Frontal cortex (tissue), 4 donors: ENCODE results near the gene PTPN1. TPM values are rescaled to one million over a fixed set of nuclear protein-coding genes. Genes with fewer than 3 reads are reported as not detected.
"Not testable (repeated sequence)": the region's sequence is repeated elsewhere in the genome, so short reads cannot be mapped to it uniquely, and the experiment has no call there.

ENCODE experiments used
- DNase-seq, 2 donors: peaks; one replicate each; pipeline ENCODE4 v3.0.0; 2012; ENCODE audit warnings: low spot score in 2 of 2
- FAIRE-seq: peaks from 2 replicates; lab custom pipeline; 2012; peaks lifted over from hg19 to GRCh38; lab: Jason Lieb, UNC
- total RNA-seq: library from RNA; depleted of rRNA; stranded (reverse); fragments of >200 nt; gene quantifications from one replicate; pipeline ENCODE4 v1.2.3, GENCODE V29; 2014
- donor health status: control.
- donor health status: control.
- donor health status: control.

Gene PTPN1
- total RNA-seq, 1 donor from 2014 or later = 15.9 TPM

GRCh38 chr20:50600281-50600895 is 90.2 kb downstream of the PTPN1 start:
- DNase-seq (no peak), FAIRE-seq (no peak)

- no peak for DNase-seq
These were observed 91.6 kb downstream of the PTPN1 start for GRCh38 chr20:50601511-50602431.

GRCh38 chr20:50602432-50603088 is 92.4 kb downstream of the PTPN1 start:
- DNase-seq (no peak), FAIRE-seq (no peak)

More at GRCh38 chr20:50601511-50602431, 91.6 kb downstream of the PTPN1 start:
- FAIRE-seq = no peak

GRCh38 chr20:50604451-50604850 is 94.3 kb downstream of the PTPN1 start:
- FAIRE-seq (no peak), DNase-seq (no peak)

GRCh38 chr20:50605136-50605535 is 95.0 kb downstream of the PTPN1 start:
- FAIRE-seq (no peak), DNase-seq (no peak)

GRCh38 chr20:50607436-50607835 is 97.3 kb downstream of the PTPN1 start:
- DNase-seq = no peak
- FAIRE-seq = no peak

GRCh38 chr20:50607850-50608749 is 97.9 kb downstream of the PTPN1 start:
- no peak for DNase-seq
- FAIRE-seq = no peak

- no peak for FAIRE-seq
These were observed 98.5 kb downstream of the PTPN1 start for GRCh38 chr20:50608750-50609104.

GRCh38 chr20:50609438-50609989 is 99.3 kb downstream of the PTPN1 start:
- FAIRE-seq (no peak), DNase-seq (no peak)

More at GRCh38 chr20:50608750-50609104, 98.5 kb downstream of the PTPN1 start:
- DNase-seq = no peak

GRCh38 chr20:50610212-50610718 is 100.1 kb downstream of the PTPN1 start:
- FAIRE-seq = no peak
- no peak for DNase-seq

GRCh38 chr20:50611128-50611810 is 101.1 kb downstream of the PTPN1 start:
- FAIRE-seq (no peak), DNase-seq (no peak)

- no peak for DNase-seq
These were observed 103.4 kb downstream of the PTPN1 start for GRCh38 chr20:50613438-50614169.

GRCh38 chr20:50615407-50615806 is 105.2 kb downstream of the PTPN1 start:
- FAIRE-seq (no peak), DNase-seq (no peak)

More at GRCh38 chr20:50613438-50614169, 103.4 kb downstream of the PTPN1 start:
- FAIRE-seq = no peak

- FAIRE-seq = no peak
- no peak for DNase-seq
These were observed 106.8 kb downstream of the PTPN1 start for GRCh38 chr20:50617022-50617421.

GRCh38 chr20:50618537-50618936 is 108.4 kb downstream of the PTPN1 start:
- no peak for DNase-seq
- FAIRE-seq = no peak

- not testable (repeated sequence) for DNase-seq, FAIRE-seq
These were observed 110.3 kb downstream of the PTPN1 start for GRCh38 chr20:50620459-50620858.

- FAIRE-seq (no peak), DNase-seq (no peak)
These were observed 111.0 kb downstream of the PTPN1 start for GRCh38 chr20:50621068-50621665.
